HepG2 (cell line): ENCODE measurements around the gene HPD. TPM values are rescaled to one million over a fixed set of nuclear protein-coding genes. Genes with fewer than 3 reads are reported as not detected.

Experiments used
- AFF4 ChIP-seq: sonication (generic); formaldehyde crosslinking; IDR thresholded peaks from 2 replicates; pipeline ENCODE4 v1.4.0; 2020; ENCODE audit warnings: missing genetic modification reagents
- ARID3A ChIP-seq: IDR thresholded peaks from 2 replicates; pipeline ENCODE4 v1.6.1; 2012; ENCODE audit warnings: low read depth, low read length, improper control_type of control experiment
- HCFC1 ChIP-seq: fragments of 150-350 bp; IDR thresholded peaks from 2 replicates; pipeline ENCODE4 v1.6.1; 2014; ENCODE audit warnings: low read depth, low read length
- HOXA7 ChIP-seq: sonication (generic); formaldehyde crosslinking; IDR thresholded peaks from 2 replicates; pipeline ENCODE4 v1.8.1; 2022; ENCODE audit warnings: mild to moderate bottlenecking, missing genetic modification reagents, moderate library complexity
- JDP2 ChIP-seq: sonication (generic); formaldehyde crosslinking; IDR thresholded peaks from 2 replicates; pipeline ENCODE4 v1.8.1; 2022; ENCODE audit warnings: missing genetic modification reagents, borderline replicate concordance
- KLF11 ChIP-seq: IDR thresholded peaks from 2 replicates; pipeline ENCODE4 v1.6.1; 2016; ENCODE audit warnings: missing compliant biosample characterization
- MAZ ChIP-seq, 2 experiments: sonication (generic) in 1 of 2; formaldehyde crosslinking in 1 of 2; IDR thresholded peaks; 2 replicates each; pipeline versions ENCODE4 v1.5.0 to v1.6.1; 2012 to 2020; ENCODE audit warnings: low read depth in 2 of 2, mild to moderate bottlenecking in 2 of 2, borderline replicate concordance in 1 of 2, improper control_type of control experiment in 1 of 2, low read length in 1 of 2, missing genetic modification reagents in 1 of 2, moderate library complexity in 1 of 2
- NPAS2 ChIP-seq: sonication (generic); formaldehyde crosslinking; IDR thresholded peaks from 2 replicates; pipeline ENCODE4 v1.8.0; 2022; ENCODE audit warnings: mild to moderate bottlenecking, missing genetic modification reagents, borderline replicate concordance
- PHF8 ChIP-seq: sonication (generic); formaldehyde crosslinking; IDR thresholded peaks from 2 replicates; pipeline ENCODE4 v1.5.0; 2020; ENCODE audit warnings: missing genetic modification reagents
- RCOR2 ChIP-seq: IDR thresholded peaks from 2 replicates; pipeline ENCODE4 v1.6.1; 2016; ENCODE audit warnings: missing biosample characterization, missing genetic modification reagents
- SIX4 ChIP-seq: sonication (generic); formaldehyde crosslinking; IDR thresholded peaks from 2 replicates; pipeline ENCODE4 v1.4.0; 2020; ENCODE audit warnings: missing genetic modification reagents
- SMARCE1 ChIP-seq: fragments of 450-650 bp; IDR thresholded peaks from 2 replicates; pipeline ENCODE4 v1.6.1; 2017; ENCODE audit warnings: borderline replicate concordance
- SRF ChIP-seq: IDR thresholded peaks from 2 replicates; pipeline ENCODE4 v1.6.1; 2011; ENCODE audit warnings: mild to moderate bottlenecking, low read depth, low read length, moderate library complexity
- WIZ ChIP-seq: sonication (generic); formaldehyde crosslinking; IDR thresholded peaks from 2 replicates; pipeline ENCODE4 v1.5.1; 2020; ENCODE audit warnings: mild to moderate bottlenecking, missing genetic modification reagents
- ZBTB44 ChIP-seq: sonication (generic); formaldehyde crosslinking; IDR thresholded peaks from 2 replicates; pipeline ENCODE4 v1.4.0; 2020; ENCODE audit warnings: missing genetic modification reagents
- ZGPAT ChIP-seq: IDR thresholded peaks from 2 replicates; pipeline ENCODE4 v1.6.1; 2016; ENCODE audit warnings: mild to moderate bottlenecking
- ZNF17 ChIP-seq: sonication (generic); formaldehyde crosslinking; IDR thresholded peaks from 2 replicates; pipeline ENCODE4 v1.5.0; 2020; ENCODE audit warnings: mild to moderate bottlenecking, missing genetic modification reagents
- ZNF230 ChIP-seq: sonication (generic); formaldehyde crosslinking; IDR thresholded peaks from 2 replicates; pipeline ENCODE4 v1.4.0; 2020; ENCODE audit warnings: mild to moderate bottlenecking, missing genetic modification reagents
- ZNF354B ChIP-seq: sonication (generic); formaldehyde crosslinking; IDR thresholded peaks from 2 replicates; pipeline ENCODE4 v1.8.0; 2022; ENCODE audit warnings: mild to moderate bottlenecking, missing genetic modification reagents
- ZNF383 ChIP-seq: sonication (generic); formaldehyde crosslinking; IDR thresholded peaks from 2 replicates; pipeline ENCODE4 v1.4.0; 2020; ENCODE audit warnings: missing genetic modification reagents, mild to moderate bottlenecking, borderline replicate concordance
- ZNF441 ChIP-seq: sonication (generic); formaldehyde crosslinking; IDR thresholded peaks from 2 replicates; pipeline ENCODE4 v1.7.0; 2021; ENCODE audit warnings: missing genetic modification reagents, borderline replicate concordance
- ZNF777 ChIP-seq: sonication (generic); formaldehyde crosslinking; IDR thresholded peaks from 2 replicates; pipeline ENCODE4 v1.4.0; 2020; ENCODE audit warnings: missing genetic modification reagents
- ZNF790 ChIP-seq: sonication (generic); formaldehyde crosslinking; IDR thresholded peaks from 2 replicates; pipeline ENCODE4 v1.8.0; 2022; ENCODE audit warnings: missing genetic modification reagents, mild to moderate bottlenecking, borderline replicate concordance
- ZNF841 ChIP-seq: sonication (generic); formaldehyde crosslinking; IDR thresholded peaks from 2 replicates; pipeline ENCODE4 v1.8.1; 2023; ENCODE audit warnings: missing genetic modification reagents, borderline replicate concordance
- polyA plus RNA-seq, 8 experiments: library from polyadenylated mRNA; depleted of rRNA in 3 of 8; stranded (reverse) in 7 of 8; unstranded in 1 of 8; fragments of >200 nt; fragmentation: Illumina TruSeq in 4 of 8; extraction: Trizol in 4 of 8; gene quantifications; 2 replicates each; pipeline versions ENCODE4 v1.2.1 to v1.2.3, GENCODE V29; 2011 to 2016; ENCODE audit warnings: low read depth in 4 of 8, missing spikeins in 1 of 8, mixed read lengths in 1 of 8; ENCODE audit not compliant: insufficient read depth in 1 of 8
- total RNA-seq, 5 experiments: library from RNA; depleted of rRNA; stranded (reverse); fragments of >200 nt; fragmentation: Illumina TruSeq; extraction: Trizol; gene quantifications; 2 replicates each; pipeline ENCODE4 v1.2.3, GENCODE V29; 2016; ENCODE audit warnings: low read depth in 1 of 5

The HPD gene
- total and polyA plus RNA-seq, 2 of the 13 experiments (the other 11 are each of a cell fraction or from before 2014, with no cell fraction given) = 120 to 195 TPM

- no peak for TF ChIP-seq MAZ (IDR thresholded peaks at IDR 0.05; ENCODE audit: borderline replicate concordance, low read depth, low read length)
- no peak for TF ChIP-seq MAZ (CRISPR knock-in tag; IDR thresholded peaks at IDR 0.05; ENCODE audit: low read depth)
- TF ChIP-seq ZNF230 (CRISPR knock-in tag) = peak; percentile 54; the same call in 1 of the 2 replicates
- no peak for TF ChIP-seq SMARCE1
- TF ChIP-seq HCFC1 = no peak
- TF ChIP-seq WIZ (CRISPR knock-in tag) = no peak
- TF ChIP-seq SIX4 = no peak
- 0 out of 2 replicates have a peak, but pooled peaks have one; percentile 2 for TF ChIP-seq ZGPAT
- no peak for TF ChIP-seq NPAS2 (CRISPR knock-in tag)
- no peak for TF ChIP-seq ZNF17 (CRISPR knock-in tag)
- TF ChIP-seq JDP2 = no peak
- no peak for TF ChIP-seq ZNF790 (CRISPR knock-in tag)
- no peak for TF ChIP-seq SRF
- TF ChIP-seq ZNF441 (CRISPR knock-in tag) = no peak
- no peak for TF ChIP-seq AFF4 (CRISPR knock-in tag)
- no peak for TF ChIP-seq PHF8 (CRISPR knock-in tag)
- TF ChIP-seq ZBTB44 (CRISPR knock-in tag) = no peak
- no peak for TF ChIP-seq HOXA7 (CRISPR knock-in tag)
- no peak for TF ChIP-seq ZNF777 (CRISPR knock-in tag)
- TF ChIP-seq ZNF354B (CRISPR knock-in tag) = no peak
- no peak for TF ChIP-seq ARID3A
- TF ChIP-seq ZNF383 (CRISPR knock-in tag) = no peak
- no peak for TF ChIP-seq KLF11 (CRISPR knock-in tag)
- peak; percentile 6; the same call in 1 of the 2 replicates for TF ChIP-seq RCOR2
- no peak for TF ChIP-seq ZNF841 (CRISPR knock-in tag)
These were observed 64.1 kb downstream of the HPD start (continued) for GRCh38 chr12:121794534-121795033.
